Urinary bladder (tissue), 4 donors: Measurements from ENCODE around the gene LYSMD3. TPM values are rescaled to one million over a fixed set of nuclear protein-coding genes. Genes with fewer than 3 reads are reported as not detected.

Experiments
- DNase-seq: peaks from one replicate; pipeline ENCODE4 v3.0.0-alpha.2; 2015; ENCODE audit errors: extremely low spot score
- H3K27ac ChIP-seq: one replicate; pipeline ENCODE4 v1.5.1; 2013; ENCODE audit warnings: low read depth, mild to moderate bottlenecking, moderate library complexity
- H3K36me3 ChIP-seq: one replicate; pipeline ENCODE4 v1.6.1; 2013; ENCODE audit warnings: mild to moderate bottlenecking, moderate library complexity; ENCODE audit not compliant: insufficient read depth
- H3K4me1 ChIP-seq: one replicate; pipeline ENCODE4 v1.6.1; 2013; ENCODE audit warnings: mild to moderate bottlenecking, moderate library complexity; ENCODE audit not compliant: insufficient read depth
- H3K4me3 ChIP-seq: one replicate; pipeline ENCODE4 v1.5.1; 2013; ENCODE audit warnings: low read depth, low read length
- WGBS: extraction: QIAGEN DNeasy Blood & Tissue Kit; methylation state at CpG from one replicate; pipeline ENCODE4 v1.1.7; 2013; 5-methylcytosine and 5-hydroxymethylcytosine counted together
- polyA plus RNA-seq: library from polyadenylated mRNA; stranded (reverse); fragments of 200-250 nt; gene quantifications from one replicate; pipeline ENCODE4 v1.2.3, GENCODE V29; 2013
- total RNA-seq: library from RNA; depleted of rRNA; stranded (reverse); fragments of >200 nt; gene quantifications from one replicate; pipeline ENCODE4 v1.2.3, GENCODE V29; 2014
- donor health status: healthy with polysubstance abuse.
- donor health status: healthy.

The LYSMD3 gene
- total and polyA plus RNA-seq, 2 donors = 10.3 to 48.1 TPM

- DNase-seq = no peak
- no peak overlapping the region for H3K4me3 ChIP-seq
- WGBS = 7% methylated on average over 9 of the region's 9 CpGs
These were observed 28.0 kb upstream of the LYSMD3 start for GRCh38 chr5:90557391-90557790.

GRCh38 chr5:90555666-90556065 lies 26.3 kb upstream of the LYSMD3 start:
- H3K4me3 ChIP-seq = no peak overlapping the region
- no peaks in the 10 kb centered on the region for H3K4me1 ChIP-seq
- no peak for DNase-seq
- H3K27ac ChIP-seq = no peak overlapping the region
- H3K36me3 ChIP-seq = no peaks in the 10 kb centered on the region

More at GRCh38 chr5:90557391-90557790, 28.0 kb upstream of the LYSMD3 start:
- no peaks in the 10 kb centered on the region for H3K4me1 ChIP-seq
- H3K27ac ChIP-seq = no peak overlapping the region
- no peaks in the 10 kb centered on the region for H3K36me3 ChIP-seq

- H3K27ac ChIP-seq = no peak overlapping the region
- 58% methylated on average over 4 of the region's 4 CpGs for WGBS
- no peaks in the 10 kb centered on the region for H3K36me3 ChIP-seq
- H3K4me1 ChIP-seq = no peaks in the 10 kb centered on the region
- DNase-seq = no peak
- no peak overlapping the region for H3K4me3 ChIP-seq
These were observed 25.1 kb upstream of the LYSMD3 start for GRCh38 chr5:90554358-90555006.

GRCh38 chr5:90553711-90554110 lies 24.3 kb upstream of the LYSMD3 start:
- Histone ChIP-seq H3K4me1 (no peaks in the 10 kb centered on the region), H3K36me3 (no peaks in the 10 kb centered on the region), H3K27ac (no peak overlapping the region), H3K4me3 (no peak overlapping the region)
- no peak for DNase-seq

GRCh38 chr5:90551376-90551775 lies 22.0 kb upstream of the LYSMD3 start:
- Histone ChIP-seq H3K4me3 (no peak overlapping the region), H3K27ac (no peak overlapping the region), H3K36me3 (no peaks in the 10 kb centered on the region), H3K4me1 (no peaks in the 10 kb centered on the region)
- no peak for DNase-seq
- 88% methylated on average over 5 of the region's 5 CpGs for WGBS

GRCh38 chr5:90550963-90551362 lies 21.6 kb upstream of the LYSMD3 start:
- H3K36me3 ChIP-seq = no peaks in the 10 kb centered on the region
- DNase-seq = no peak
- no peaks in the 10 kb centered on the region for H3K4me1 ChIP-seq
- H3K4me3 ChIP-seq = no peak overlapping the region
- H3K27ac ChIP-seq = no peak overlapping the region
- 81% methylated on average over 3 of the region's 3 CpGs for WGBS

- no peaks in the 10 kb centered on the region for H3K36me3 ChIP-seq
- no peak overlapping the region for H3K27ac ChIP-seq
- WGBS = 50% methylated on average over 2 of the region's 2 CpGs
- H3K4me3 ChIP-seq = no peak overlapping the region
- no peak for DNase-seq
- no peaks in the 10 kb centered on the region for H3K4me1 ChIP-seq
These were observed 20.4 kb upstream of the LYSMD3 start for GRCh38 chr5:90549729-90550275.

GRCh38 chr5:90549223-90549622 lies 19.8 kb upstream of the LYSMD3 start:
- Histone ChIP-seq H3K4me3 (no peak overlapping the region), H3K36me3 (no peaks in the 10 kb centered on the region), H3K27ac (no peak overlapping the region), H3K4me1 (no peaks in the 10 kb centered on the region)
- no peak for DNase-seq

- no peaks in the 10 kb centered on the region for H3K36me3 ChIP-seq
- DNase-seq = no peak
- no peaks in the 10 kb centered on the region for H3K4me1 ChIP-seq
- H3K4me3 ChIP-seq = no peak overlapping the region
- 36% methylated on average over 5 of the region's 5 CpGs for WGBS
- no peak overlapping the region for H3K27ac ChIP-seq
These were observed 18.7 kb upstream of the LYSMD3 start for GRCh38 chr5:90548069-90548593.

GRCh38 chr5:90547072-90547536 lies 17.7 kb upstream of the LYSMD3 start:
- no peaks in the 10 kb centered on the region for H3K36me3 ChIP-seq
- H3K4me1 ChIP-seq = no peaks in the 10 kb centered on the region
- no peak overlapping the region for H3K27ac ChIP-seq
- DNase-seq = no peak
- H3K4me3 ChIP-seq = no peak overlapping the region
- WGBS = 70% methylated on average over 1 of the region's 1 CpG

GRCh38 chr5:90546216-90546837 lies 16.9 kb upstream of the LYSMD3 start:
- Histone ChIP-seq H3K36me3 (no peaks in the 10 kb centered on the region), H3K4me1 (no peaks in the 10 kb centered on the region), H3K27ac (no peak overlapping the region), H3K4me3 (no peak overlapping the region)
- WGBS = 79% methylated on average over 4 of the region's 4 CpGs
- DNase-seq = no peak

- Histone ChIP-seq H3K4me1 (no peaks in the 10 kb centered on the region), H3K27ac (no peak overlapping the region), H3K4me3 (no peak overlapping the region), H3K36me3 (no peaks in the 10 kb centered on the region)
- WGBS = 72% methylated on average over 2 of the region's 2 CpGs
- DNase-seq = no peak
These were observed 16.1 kb upstream of the LYSMD3 start for GRCh38 chr5:90545511-90545910.

- WGBS = 54% methylated on average over 4 of the region's 4 CpGs
- H3K4me1 ChIP-seq = no peaks in the 10 kb centered on the region
- no peak overlapping the region for H3K27ac ChIP-seq
- no peaks in the 10 kb centered on the region for H3K36me3 ChIP-seq
- no peak for DNase-seq
- H3K4me3 ChIP-seq = no peak overlapping the region
These were observed 13.6 kb upstream of the LYSMD3 start for GRCh38 chr5:90542827-90543519.

GRCh38 chr5:90534922-90535321 lies 5.5 kb upstream of the LYSMD3 start:
- Histone ChIP-seq H3K4me1 (no peaks in the 10 kb centered on the region), H3K4me3 (no peak overlapping the region), H3K27ac (no peak overlapping the region), H3K36me3 (no peaks in the 10 kb centered on the region)
- 45% methylated on average over 3 of the region's 3 CpGs for WGBS
- no peak for DNase-seq
